Neural cell (in vitro differentiated cells): ENCODE data around the gene RAP2A.

Experiments used
- CTCF ChIP-seq: fragments of 450-650 bp; IDR thresholded peaks from 2 replicates; pipeline ENCODE4 v1.5.1; 2014; ENCODE audit warnings: antibody characterized with exemption, mild to moderate bottlenecking, moderate library complexity; ENCODE audit not compliant: poor library complexity, severe bottlenecking
- RAD21 ChIP-seq: fragments of 450-650 bp; conservative IDR thresholded peaks from 2 replicates; pipeline ENCODE4 v1.6.1; 2014; ENCODE audit warnings: antibody characterized with exemption, mild to moderate bottlenecking, moderate library complexity

DNA sequence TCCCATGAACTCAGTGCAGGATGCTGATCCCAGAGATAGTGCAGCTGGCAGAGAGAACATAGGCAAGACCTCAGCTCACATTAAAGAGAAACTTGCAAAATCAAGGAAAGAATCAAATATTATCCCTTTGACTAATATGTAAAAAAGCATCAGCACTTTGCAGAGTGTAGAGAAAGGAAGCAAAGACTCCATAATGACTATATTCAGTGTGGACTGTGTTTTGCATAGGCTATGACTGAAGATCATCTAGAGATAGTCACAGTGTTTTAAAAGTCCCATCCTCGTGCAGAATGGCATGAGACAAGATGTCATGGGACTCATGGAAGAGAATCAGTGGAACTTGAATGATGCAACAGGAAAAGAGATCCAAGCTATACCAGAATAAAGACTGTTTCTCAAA lies 84.0 kb downstream of the RAP2A start:
- no peak for TF ChIP-seq CTCF
- no peak for TF ChIP-seq RAD21
